ENCODE data around the gene ABHD14A.
"Not testable (repeated sequence)": the region's sequence is repeated elsewhere in the genome, so short reads cannot be mapped to it uniquely, and the experiment has no call there.

ABHD14A gene

GRCh38 chr3:51974963-51975851 is at the start of gene ABHD14A:
Gene ABHD14A, plus strand, starts transcription at chr3:51975064. Its CDS starts 72 bp downstream, at chr3:51975136.
- DNase-seq (ENCODE audit: low spot score), result peak; percentile 82

- no peak for DNase-seq (ENCODE audit: low spot score)
These were observed 47.5 kb upstream of the ABHD14A start for GRCh38 chr3:51927061-51927977.

GRCh38 chr3:51928438-51928837 is 46.4 kb upstream of the ABHD14A start:
- no peak for DNase-seq (ENCODE audit: low spot score)

- not testable (repeated sequence) for DNase-seq (ENCODE audit: low spot score)
These were observed 45.9 kb upstream of the ABHD14A start for GRCh38 chr3:51928981-51929380.

GRCh38 chr3:51929420-51930003 is 45.4 kb upstream of the ABHD14A start:
- DNase-seq (ENCODE audit: low spot score), result no peak

- no peak for DNase-seq (ENCODE audit: low spot score)
These were observed 44.4 kb upstream of the ABHD14A start for GRCh38 chr3:51930439-51930838.

GRCh38 chr3:51931756-51932155 is 43.1 kb upstream of the ABHD14A start:
- DNase-seq (ENCODE audit: low spot score), result no peak

- no peak for DNase-seq (ENCODE audit: low spot score)
These were observed 42.1 kb upstream of the ABHD14A start for GRCh38 chr3:51932471-51933370.

GRCh38 chr3:51933471-51934138 is 41.3 kb upstream of the ABHD14A start:
- no peak for DNase-seq (ENCODE audit: low spot score)

GRCh38 chr3:51934139-51934850 is 40.6 kb upstream of the ABHD14A start:
- DNase-seq (ENCODE audit: low spot score), result no peak

GRCh38 chr3:51934991-51935885 is 39.6 kb upstream of the ABHD14A start:
- DNase-seq (ENCODE audit: low spot score), result no peak

GRCh38 chr3:51935886-51936755 is 38.7 kb upstream of the ABHD14A start:
- no peak for DNase-seq (ENCODE audit: low spot score)

- DNase-seq (ENCODE audit: low spot score), result no peak
These were observed 37.9 kb upstream of the ABHD14A start for GRCh38 chr3:51937014-51937413.

- no peak for DNase-seq (ENCODE audit: low spot score)
These were observed 37.0 kb upstream of the ABHD14A start for GRCh38 chr3:51937611-51938450.

GRCh38 chr3:51938780-51939425 is 36.0 kb upstream of the ABHD14A start:
- DNase-seq (ENCODE audit: low spot score), result no peak

- DNase-seq (ENCODE audit: low spot score), result no peak
These were observed 34.0 kb upstream of the ABHD14A start for GRCh38 chr3:51940648-51941462.

Measured in putamen (tissue), 1 donor.